K562 (cell line): Measurements from ENCODE around the gene MMP1. TPM values are rescaled to one million over a fixed set of nuclear protein-coding genes. Genes with fewer than 3 reads are reported as not detected.

Experiments
- CCAR2 ChIP-seq: fragments of 200-400 bp; formaldehyde crosslinking; IDR thresholded peaks from 2 replicates; pipeline ENCODE4 v1.6.1; 2017; ENCODE audit warnings: mild to moderate bottlenecking, low read depth, low read length
- ELF1 ChIP-seq: fragments of 200-800 bp; sonication (Bioruptor generic); IDR thresholded peaks from 2 replicates; pipeline ENCODE4 v1.6.1; 2016; ENCODE audit warnings: missing genetic modification characterization, missing compliant biosample characterization
- EZH2 ChIP-seq: IDR thresholded peaks from 2 replicates; pipeline ENCODE4 v1.6.1; 2012; ENCODE audit warnings: low read depth, mild to moderate bottlenecking, inconsistent platforms, low read length, borderline replicate concordance
- KDM2B ChIP-seq: fragments of 250-450 bp; sonication (Bioruptor Pico); IDR thresholded peaks from 2 replicates; pipeline ENCODE4 v1.8.0; 2021; ENCODE audit warnings: mild to moderate bottlenecking, moderate library complexity
- LARP7 ChIP-seq: fragments of 450-650 bp; IDR thresholded peaks from 2 replicates; pipeline ENCODE4 v1.6.1; 2016
- MAFK ChIP-seq: IDR thresholded peaks from 2 replicates; pipeline ENCODE4 v1.6.1; 2011; ENCODE audit warnings: low read length, improper control_type of control experiment
- MTA1 ChIP-seq: fragments of 450-650 bp; IDR thresholded peaks from 2 replicates; pipeline ENCODE4 v1.6.1; 2017; ENCODE audit warnings: borderline replicate concordance
- NFE2L1 ChIP-seq: fragments of 450-650 bp; IDR thresholded peaks from 2 replicates; pipeline ENCODE4 v1.6.1; 2016; ENCODE audit warnings: missing genetic modification characterization, low read depth, mild to moderate bottlenecking, missing compliant biosample characterization, moderate library complexity, borderline replicate concordance
- NONO ChIP-seq, 2 experiments: fragments of 200-400 bp in 1 of 2; fragments of 450-650 bp in 1 of 2; formaldehyde crosslinking in 1 of 2; IDR thresholded peaks; 2 replicates each; pipeline ENCODE4 v1.6.1; 2017; ENCODE audit warnings: low read depth in 2 of 2, mild to moderate bottlenecking in 2 of 2, moderate library complexity in 2 of 2, low read length in 1 of 2
- TBP ChIP-seq: optimal IDR thresholded peaks from 2 replicates; pipeline ENCODE3; 2011; ENCODE audit warnings: low read depth, low read length, improper control_type of control experiment
- ZNF165 ChIP-seq: fragments of 250-450 bp; sonication (Bioruptor Pico); IDR thresholded peaks from 2 replicates; pipeline ENCODE4 v1.4.0; 2020; ENCODE audit warnings: borderline replicate concordance
- ZNF274 ChIP-seq: IDR thresholded peaks from 2 replicates; pipeline ENCODE4 v1.6.1; 2011; ENCODE audit warnings: low read depth, mild to moderate bottlenecking, low read length, moderate library complexity, borderline replicate concordance
- ZNF561 ChIP-seq: fragments of 450-650 bp; formaldehyde crosslinking; conservative IDR thresholded peaks from 2 replicates; pipeline ENCODE4 v1.4.0; 2020; ENCODE audit warnings: mild to moderate bottlenecking, moderate library complexity
- polyA plus RNA-seq, 8 experiments: library from polyadenylated mRNA; depleted of rRNA in 4 of 8; stranded (reverse) in 5 of 8; unstranded in 3 of 8; fragments of >200 nt; fragmentation: Nextera tagmentation in 2 of 8; fragmentation: Illumina TruSeq in 1 of 8; extraction: Ambion mirVana in 2 of 8; extraction: Trizol in 1 of 8; gene quantifications; 2 replicates each; pipeline versions ENCODE4 v1.2.1 to v1.2.3, GENCODE V29; 2011 to 2014; ENCODE audit warnings: inconsistent platforms in 1 of 8, missing spikeins in 1 of 8
- total RNA-seq, 7 experiments: library from RNA; depleted of rRNA in 6 of 7; stranded (reverse); fragments of >200 nt in 6 of 7; fragmentation: Illumina TruSeq in 2 of 7; extraction: Trizol in 2 of 7; gene quantifications; 2 replicates each; pipeline versions ENCODE4 v1.2.1 to v1.2.3, GENCODE V29; 2011 to 2021; ENCODE audit warnings: low replicate concordance in 1 of 7
- TF ChIP-seq, protein P1 (sequence below): fragments of 250-450 bp; sonication (Bioruptor Pico); IDR thresholded peaks from 2 replicates; pipeline ENCODE4 v1.8.0; 2022; ENCODE audit warnings: inconsistent platforms, mild to moderate bottlenecking, moderate library complexity, borderline replicate concordance
- TF ChIP-seq, protein P2 (sequence below): fragments of 450-650 bp; conservative IDR thresholded peaks from 2 replicates; pipeline ENCODE4 v1.6.1; 2016; ENCODE audit warnings: missing genetic modification characterization, low read depth, mild to moderate bottlenecking, missing compliant biosample characterization, moderate library complexity

MMP1 gene
- total and polyA plus RNA-seq, 9 of the 15 experiments (the other 6 are each of a cell fraction or from before 2014, with no cell fraction given): 0.06 to 0.33 (median 0.15) TPM; not detected in 2

DNA sequence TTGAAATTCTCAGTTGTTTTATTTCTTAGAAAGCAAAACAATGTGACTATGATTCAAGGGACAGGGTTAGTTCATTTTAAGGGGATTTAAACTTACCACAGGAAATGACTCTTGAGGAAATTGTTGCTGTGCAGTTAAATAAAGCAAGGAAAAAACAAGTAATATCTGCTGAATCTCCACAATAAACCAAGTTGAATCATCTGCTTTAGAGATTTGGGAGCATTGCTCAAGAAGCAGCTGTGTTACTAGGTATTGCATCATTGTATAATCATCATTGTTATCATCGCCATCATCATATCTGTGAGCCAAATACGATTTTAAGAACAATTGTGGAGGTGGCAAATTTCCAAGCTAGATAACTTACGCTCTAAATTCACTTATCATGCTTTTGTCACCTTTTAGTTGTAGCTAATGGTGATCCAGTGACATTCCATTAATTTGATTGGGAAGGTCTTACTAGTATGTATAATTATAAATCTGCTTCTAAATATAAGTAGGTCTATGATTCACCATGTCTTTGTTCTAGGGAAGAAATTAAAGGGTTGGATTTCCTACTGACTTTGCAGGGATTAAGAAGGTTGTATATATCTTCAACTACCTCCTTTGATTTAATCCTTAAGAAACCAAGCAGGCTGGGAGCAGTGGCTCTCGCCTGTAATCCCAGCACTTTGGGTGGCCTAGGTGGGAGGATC is 37.5 kb downstream of the MMP1 start (continued):
- TF ChIP-seq KDM2B (CRISPR knock-in tag) (no peak), EZH2 (no peak), ZNF165 (CRISPR knock-in tag) (no peak), MAFK (no peak), LARP7 (no peak), MTA1 (no peak), ZNF561 (CRISPR knock-in tag) (no peak), NFE2L1 (tag) (no peak), TBP (no peak), ELF1 (tag) (no peak), CCAR2 (no peak), NONO (IDR thresholded peaks at IDR 0.05; ENCODE audit: low read depth in 2 of 2, low read length in 1 of 2) (no peak), ZNF274 (no peak)
- TF ChIP-seq, protein P1, sequence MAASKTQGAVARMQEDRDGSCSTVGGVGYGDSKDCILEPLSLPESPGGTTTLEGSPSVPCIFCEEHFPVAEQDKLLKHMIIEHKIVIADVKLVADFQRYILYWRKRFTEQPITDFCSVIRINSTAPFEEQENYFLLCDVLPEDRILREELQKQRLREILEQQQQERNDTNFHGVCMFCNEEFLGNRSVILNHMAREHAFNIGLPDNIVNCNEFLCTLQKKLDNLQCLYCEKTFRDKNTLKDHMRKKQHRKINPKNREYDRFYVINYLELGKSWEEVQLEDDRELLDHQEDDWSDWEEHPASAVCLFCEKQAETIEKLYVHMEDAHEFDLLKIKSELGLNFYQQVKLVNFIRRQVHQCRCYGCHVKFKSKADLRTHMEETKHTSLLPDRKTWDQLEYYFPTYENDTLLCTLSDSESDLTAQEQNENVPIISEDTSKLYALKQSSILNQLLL (CRISPR knock-in tag): no peak
- TF ChIP-seq, protein P2, sequence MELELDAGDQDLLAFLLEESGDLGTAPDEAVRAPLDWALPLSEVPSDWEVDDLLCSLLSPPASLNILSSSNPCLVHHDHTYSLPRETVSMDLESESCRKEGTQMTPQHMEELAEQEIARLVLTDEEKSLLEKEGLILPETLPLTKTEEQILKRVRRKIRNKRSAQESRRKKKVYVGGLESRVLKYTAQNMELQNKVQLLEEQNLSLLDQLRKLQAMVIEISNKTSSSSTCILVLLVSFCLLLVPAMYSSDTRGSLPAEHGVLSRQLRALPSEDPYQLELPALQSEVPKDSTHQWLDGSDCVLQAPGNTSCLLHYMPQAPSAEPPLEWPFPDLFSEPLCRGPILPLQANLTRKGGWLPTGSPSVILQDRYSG (tag): no peak
- TF ChIP-seq, all 486 proteins: peak for 13
